Measurements from ENCODE around the gene SMIM13. TPM values are rescaled to one million over a fixed set of nuclear protein-coding genes. Genes with fewer than 3 reads are reported as not detected.

The SMIM13 gene
- total and polyA plus RNA-seq, 2 of the 4 experiments (the other 2 are of a cell fraction) = 5.4 to 10.0 TPM

GRCh38 chr6:11043961-11044711, 49.5 kb upstream of the SMIM13 start, which contains the start of gene ELOVL2:
Gene ELOVL2 (minus strand): TSS chr6:11044305. CDS start chr6:11044230, 75 bp downstream.
- H3K9ac ChIP-seq (ENCODE audit: low read depth, low read length) = peak within 1 kb of the TSS; percentile 69
- dilution Hi-C loops (cut with HindIII; ENCODE audit: low sequenced_read_pairs, unreplicated experiment) = no loop called here
- H2BK5ac ChIP-seq (ENCODE audit: low read depth, low read length, poor library complexity, severe bottlenecking) = peak within 1 kb of the TSS; percentile 41
- no peak within 1 kb of the TSS for H2BK20ac ChIP-seq (ENCODE audit: low read depth, low read length)
- H4K5ac ChIP-seq (ENCODE audit: low read depth, low read length) = peak within 1 kb of the TSS; percentile 42; the same call in 1 of the 2 replicates
- H3K14ac ChIP-seq (replicated peaks; ENCODE audit: low read depth, low read length) = 0 out of 2 replicates have a peak within 1 kb of the TSS, but pooled peaks have one; percentile 1
- H3K9me1 ChIP-seq (ENCODE audit: insufficient read depth, low read length) = no peaks in the 10 kb centered on the region
- H2AFZ ChIP-seq (replicated peaks; ENCODE audit: low read length, poor library complexity) = peak within 1 kb of the TSS; percentile 91
- H3K18ac ChIP-seq (ENCODE audit: low read depth, low read length) = peak within 1 kb of the TSS; percentile 52; the same call in 1 of the 2 replicates
- peaks cover 2% of the 10 kb centered on the region; the same call in 1 of the 2 replicates for H3K9me3 ChIP-seq (ENCODE audit: control insufficient read depth, insufficient read depth, low read length)
- POLR2A ChIA-PET (ENCODE audit: unreplicated experiment) = no interaction called here
- peak within 1 kb of the TSS; percentile 64; the same call in 1 of the 2 replicates for H3K23ac ChIP-seq (ENCODE audit: low read depth, low read length)
- H3K4me1 ChIP-seq (ENCODE audit: control insufficient read depth, insufficient read depth, low read length) = peaks cover 3% of the 10 kb centered on the region
- H2AK9ac ChIP-seq (replicated peaks; ENCODE audit: low read depth, low read length, poor library complexity) = peak within 1 kb of the TSS; percentile 75
- peak within 1 kb of the TSS; percentile 74 for H3K4me3 ChIP-seq (ENCODE audit: insufficient read depth, low read depth, low read length)
- H4K20me1 ChIP-seq (ENCODE audit: insufficient read depth, low read length) = no peaks in the 10 kb centered on the region
- H4K91ac ChIP-seq (ENCODE audit: insufficient read depth, low read depth, low read length) = peak within 1 kb of the TSS; percentile 22; the same call in 1 of the 2 replicates
- peak within 1 kb of the TSS; percentile 87 for H2AK5ac ChIP-seq (ENCODE audit: low read depth, low read length)
- peak within 1 kb of the TSS; percentile 93 for H3K4me2 ChIP-seq (ENCODE audit: low read depth, low read length)
- WGBS, 2 experiments (ENCODE audit: extremely low coverage in 2 of 2, insufficient read length in 1 of 2) = 0% methylated on average over 5 of the region's 124 CpGs; no CpG with 5 or more reads in 1 of the 2 experiments
- peak within 1 kb of the TSS; percentile 59; the same call in 1 of the 2 replicates for H2BK120ac ChIP-seq (ENCODE audit: low read depth, low read length)
- CTCF ChIA-PET = interaction anchor here (0.6 to 0.7 kb wide), 2 partner anchors 12 to 526 kb away, joined by 3 read pairs; no protein-coding TSS in a partner anchor
- peak; percentile 61 for DNase-seq
- peak; percentile 92 for ATAC-seq (ENCODE audit: low read depth)
- H3K36me3 ChIP-seq (ENCODE audit: control insufficient read depth, insufficient read depth, low read length) = no peaks in the 10 kb centered on the region
- no TSS peak for BruUV-seq (replicated peaks)
- peak within 1 kb of the TSS; percentile 54 for H3K27ac ChIP-seq (ENCODE audit: insufficient read depth, low read length)
- peak within 1 kb of the TSS; percentile 1 to 2; a peak in 1 of 4 replicates for H4K8ac ChIP-seq (ENCODE audit: low read depth in 2 of 2, low read length in 2 of 2)
- H3K4ac ChIP-seq (ENCODE audit: low read depth, low read length) = peak within 1 kb of the TSS; percentile 12
- intact Hi-C loops (cut with micrococcal nuclease) = loop anchor here (1.0 to 5.0 kb wide), 2 partner anchors 37 to 93 kb away; no protein-coding TSS in a partner anchor
- in situ Hi-C loops (cut with MboI; ENCODE audit: low sequenced_read_pairs) = no loop called here
- H3K79me1 ChIP-seq (ENCODE audit: low read depth in 1 of 2, low read length in 2 of 2) = 0 out of 4 replicates have a peak, but pooled peaks cover 0 to 6% of the 10 kb centered on the region in 2 experiments
- no peaks in the 10 kb centered on the region for H3K27me3 ChIP-seq (ENCODE audit: control insufficient read depth, insufficient read depth, low read length)
- no peak within 1 kb of the TSS for H3K56ac ChIP-seq (ENCODE audit: extremely low read depth, insufficient read depth, low read length)
- peak within 1 kb of the TSS; percentile 72; the same call in 2 of the 3 replicates for H2BK15ac ChIP-seq (ENCODE audit: low read depth, low read length)
- peak; percentile 99 for TF ChIP-seq CTCF (conservative IDR thresholded peaks at IDR 0.05; ENCODE audit: low read depth, low read length)
- no peak for TF ChIP-seq CEBPB (IDR thresholded peaks at IDR 0.05; ENCODE audit: low read depth, low read length)
- TF ChIP-seq BHLHE40 (IDR thresholded peaks at IDR 0.05; ENCODE audit: low read depth, low read length) = no peak
- TF ChIP-seq MAZ (IDR thresholded peaks at IDR 0.05; ENCODE audit: borderline replicate concordance, low read depth, low read length) = peak; percentile 75; the same call in 1 of the 2 replicates
- TF ChIP-seq SMC3 (IDR thresholded peaks at IDR 0.05; ENCODE audit: low read depth, low read length) = peak; percentile 55
- TF ChIP-seq CHD1 (IDR thresholded peaks at IDR 0.05; ENCODE audit: low read depth, low read length) = no peak
- no peak for TF ChIP-seq MAFK (IDR thresholded peaks at IDR 0.05; ENCODE audit: low read depth, low read length)
- no peak for TF ChIP-seq ELK1 (IDR thresholded peaks at IDR 0.05; ENCODE audit: borderline replicate concordance, low read depth, low read length)
- no peak for TF ChIP-seq RFX5 (IDR thresholded peaks at IDR 0.05; ENCODE audit: low read depth, low read length)
- no peak for TF ChIP-seq FOS (IDR thresholded peaks at IDR 0.05; ENCODE audit: low read depth, low read length)
- TF ChIP-seq RAD21 (IDR thresholded peaks at IDR 0.05; ENCODE audit: low read length) = peak; percentile 56
- 0 out of 2 replicates have a peak, but pooled peaks have one; percentile 51 for TF ChIP-seq MXI1 (IDR thresholded peaks at IDR 0.05; ENCODE audit: borderline replicate concordance, low read depth, low read length)
- TF ChIP-seq POLR2A (IDR thresholded peaks at IDR 0.05; ENCODE audit: low read depth, low read length) = no peak
- no peak for TF ChIP-seq RCOR1 (IDR thresholded peaks at IDR 0.05; ENCODE audit: insufficient replicate concordance, low read length)
